8988T (cell line): ENCODE measurements around the gene DPP4.

Source experiments
- DNase-seq: peaks from one replicate; pipeline ENCODE4 v3.0.0; 2011

Gene DPP4

DNA sequence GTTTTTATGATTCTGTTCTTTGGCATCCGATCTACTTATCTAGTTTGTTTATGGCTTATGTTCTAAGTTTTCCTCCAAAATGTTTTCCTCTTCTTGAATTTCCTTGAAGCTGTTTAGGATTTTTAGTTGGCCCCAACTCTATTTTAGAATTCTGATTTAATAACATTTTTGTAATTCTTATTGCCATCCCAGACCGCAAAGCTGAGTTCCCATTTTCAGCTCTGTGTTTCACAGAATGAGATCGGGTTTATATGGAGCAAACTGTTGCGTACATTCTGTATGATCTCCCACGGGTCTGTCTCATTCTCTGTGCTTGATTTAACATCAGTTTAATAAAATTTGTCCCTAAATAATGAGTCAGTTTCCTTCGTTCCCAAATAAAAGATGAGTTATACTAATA is 59.3 kb downstream of the DPP4 start:
- DNase-seq: no peak

DNA sequence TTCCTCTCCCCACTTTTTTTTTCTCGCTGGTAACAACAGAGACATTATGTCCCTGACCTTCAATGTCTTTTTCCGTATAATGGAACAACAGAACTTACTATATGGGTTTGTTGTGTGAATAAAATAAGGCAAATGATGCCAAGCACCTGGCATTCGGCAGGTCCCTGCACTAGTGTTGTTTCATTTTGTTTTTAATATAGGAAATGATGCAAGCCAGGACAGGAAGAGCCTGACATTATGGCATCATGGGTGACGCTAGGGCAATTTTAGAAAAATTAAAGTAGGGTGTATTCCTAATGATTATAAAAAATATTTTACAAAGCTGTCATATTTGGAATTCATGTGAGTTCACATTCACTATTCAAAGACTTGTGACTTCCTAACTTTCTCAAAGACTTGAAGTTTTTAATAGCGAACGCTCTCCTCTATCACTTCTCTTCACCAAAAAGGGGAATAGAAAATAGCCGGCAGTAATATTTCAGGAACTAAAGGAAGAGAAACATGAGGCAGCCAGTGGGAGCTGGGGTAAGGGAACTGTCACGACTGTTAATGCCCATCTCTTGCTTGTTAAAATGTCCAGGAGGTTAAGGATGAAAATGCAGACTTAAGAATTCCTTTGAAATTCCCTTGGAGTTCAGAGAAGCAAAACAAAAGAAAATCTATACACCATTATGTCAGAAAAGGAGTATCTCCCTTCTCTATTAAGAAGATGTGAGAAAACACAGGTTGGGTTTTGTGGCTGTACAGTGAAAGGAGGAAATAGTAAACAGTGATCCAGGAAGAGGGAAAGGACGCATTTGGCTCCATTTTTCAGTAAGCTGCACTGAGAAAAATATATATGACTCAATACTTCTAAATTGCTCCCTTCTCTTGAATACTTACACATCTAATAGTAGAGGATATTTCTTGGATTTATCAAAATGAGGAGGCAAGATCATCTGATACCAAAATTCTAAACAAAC is 60.2 kb downstream of the DPP4 start:
- no peak for DNase-seq

DNA sequence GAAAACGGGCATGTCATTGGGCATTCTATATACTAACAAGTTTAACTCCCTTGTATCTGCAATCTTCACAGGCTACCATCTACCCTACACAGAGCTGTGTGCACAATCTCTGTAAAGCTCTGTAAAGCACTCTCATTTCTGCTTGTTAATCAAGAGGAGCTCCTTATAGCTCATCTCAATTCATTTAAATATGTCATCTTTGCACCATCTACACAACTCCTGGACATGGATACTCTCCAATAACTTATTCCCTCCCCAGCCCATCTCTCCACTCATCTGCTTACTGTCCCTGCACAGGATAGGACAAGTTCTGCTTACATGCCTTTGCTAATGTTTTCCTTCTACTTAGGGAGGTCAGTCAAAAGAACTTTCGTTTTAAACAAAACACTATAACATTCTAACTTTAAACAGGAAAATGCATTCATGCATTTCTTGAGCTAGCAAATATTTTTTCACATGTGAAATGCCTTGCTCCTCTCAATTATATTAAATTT is 61.4 kb downstream of the DPP4 start:
- DNase-seq: no peak

DNA sequence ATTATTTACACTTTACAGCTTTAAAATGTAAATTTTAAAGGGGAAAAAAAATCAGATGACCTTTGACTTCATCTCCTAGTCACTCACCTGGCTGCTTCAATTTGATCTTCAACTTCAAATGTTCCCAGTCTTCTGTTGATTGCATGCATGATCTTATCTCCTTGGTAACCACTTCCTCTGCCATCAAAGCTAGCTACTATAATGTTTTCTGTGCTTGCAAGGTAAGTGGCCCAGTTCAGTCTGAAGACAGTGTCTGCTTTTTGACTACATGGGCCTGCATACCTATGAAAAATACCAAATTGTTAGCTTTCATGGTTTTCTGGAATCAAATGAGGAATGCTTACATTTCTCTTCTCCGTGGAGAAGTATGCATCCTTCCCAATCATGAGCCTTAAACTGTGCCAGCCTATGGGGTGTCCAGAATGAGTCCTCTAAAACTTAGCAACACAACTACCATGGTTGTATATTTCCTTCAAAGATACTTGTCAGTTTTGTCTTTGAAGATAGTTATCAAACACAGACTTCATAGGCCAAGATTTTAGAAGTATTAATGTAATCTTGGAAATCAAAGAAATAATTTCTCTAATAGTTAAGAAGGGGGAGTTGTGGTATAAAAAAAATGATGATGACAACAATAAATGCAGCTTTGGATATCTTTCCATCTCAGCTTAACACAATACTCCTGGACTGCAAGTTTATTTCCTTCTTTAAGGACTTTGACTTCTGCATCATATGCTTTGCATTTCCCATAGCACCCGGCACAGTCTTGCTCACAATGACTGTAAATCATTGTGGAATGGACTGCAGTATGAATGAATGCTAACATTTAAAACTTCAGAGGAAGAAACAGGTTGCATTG is 62.1 kb downstream of the DPP4 start:
- no peak for DNase-seq

DNA sequence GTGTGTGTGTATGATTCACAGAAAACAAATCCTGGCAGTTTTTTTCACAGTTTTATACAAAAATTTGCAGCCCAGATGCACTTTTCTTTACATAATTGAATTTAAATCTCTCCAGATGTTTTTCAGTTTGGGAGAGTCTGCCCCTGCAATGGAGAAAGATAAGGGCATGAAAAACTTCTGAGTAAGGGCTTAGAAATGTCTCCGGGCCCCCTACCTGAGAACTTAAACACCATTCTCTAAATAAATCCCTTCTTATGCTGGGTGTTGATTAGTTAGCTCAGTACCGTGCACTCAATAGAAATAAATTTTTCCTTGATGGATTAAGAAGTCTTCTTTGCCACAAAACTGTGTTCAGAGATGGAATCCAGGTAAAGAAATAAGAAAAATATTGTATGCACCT is 64.5 kb downstream of the DPP4 start:
- DNase-seq: no peak

DNA sequence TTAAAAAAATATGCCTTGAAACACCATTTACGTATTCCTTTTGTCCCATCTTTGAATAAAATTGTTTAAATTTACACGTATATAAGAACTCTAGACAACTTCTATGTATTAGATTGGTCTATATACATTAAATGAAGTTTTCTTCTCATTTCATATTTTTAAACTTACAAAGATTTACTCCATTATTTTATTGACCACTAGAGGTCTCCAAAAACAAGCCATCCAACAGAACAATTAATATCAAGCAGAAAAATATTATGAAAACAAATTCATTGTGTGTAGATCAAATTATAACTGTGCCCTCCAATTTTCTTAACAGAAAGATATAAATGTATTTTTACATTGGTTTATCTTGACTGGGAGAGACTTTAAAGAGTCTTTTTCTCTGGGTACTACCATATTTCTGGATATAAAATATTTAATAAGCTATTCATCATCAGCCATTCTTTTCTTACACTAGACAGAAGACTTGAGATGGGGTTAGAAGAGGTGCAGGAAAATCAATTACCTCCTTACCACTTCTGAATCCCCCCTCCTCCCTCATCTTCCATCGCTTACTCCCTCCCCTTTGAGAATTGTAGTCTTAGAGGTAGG is 66.5 kb downstream of the DPP4 start:
- DNase-seq: no peak

DNA sequence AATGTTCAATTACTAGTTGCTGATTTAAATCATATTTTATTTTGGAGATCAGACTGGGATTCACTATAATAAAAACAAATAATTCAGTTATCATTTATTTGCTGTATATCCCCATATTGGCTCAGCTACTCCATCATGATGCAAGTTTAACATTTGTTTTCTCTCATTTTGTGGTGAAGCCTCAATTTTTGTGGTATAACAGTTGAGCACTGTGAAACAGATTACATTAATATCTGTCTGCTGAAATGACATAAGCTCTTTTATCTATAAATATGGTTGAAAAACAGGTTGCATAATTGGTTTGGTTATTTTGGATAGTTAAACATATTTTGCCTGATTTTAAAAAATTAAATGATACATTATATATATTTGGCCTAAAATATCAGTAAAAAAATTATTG is 67.7 kb downstream of the DPP4 start:
- no peak for DNase-seq

DNA sequence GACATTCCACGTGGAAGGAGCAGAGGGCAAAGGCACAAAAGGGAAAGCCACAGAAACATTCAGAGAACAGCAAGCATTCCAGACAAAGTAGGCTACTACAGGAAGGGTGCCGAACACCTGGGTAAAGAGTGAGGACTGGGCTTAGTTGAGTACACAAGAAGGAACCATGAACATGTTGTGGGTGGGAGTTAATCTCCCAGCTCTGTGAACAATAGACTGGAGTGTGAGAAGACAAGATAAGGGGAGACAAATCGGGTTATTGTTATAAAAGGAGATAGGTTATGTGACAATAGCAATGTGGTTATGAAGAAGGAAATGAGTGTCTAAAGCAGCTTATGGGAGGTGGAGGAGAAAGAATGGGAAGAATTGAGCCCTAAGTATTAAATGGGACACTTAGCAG is 70.0 kb downstream of the DPP4 start:
- DNase-seq: no peak

DNA sequence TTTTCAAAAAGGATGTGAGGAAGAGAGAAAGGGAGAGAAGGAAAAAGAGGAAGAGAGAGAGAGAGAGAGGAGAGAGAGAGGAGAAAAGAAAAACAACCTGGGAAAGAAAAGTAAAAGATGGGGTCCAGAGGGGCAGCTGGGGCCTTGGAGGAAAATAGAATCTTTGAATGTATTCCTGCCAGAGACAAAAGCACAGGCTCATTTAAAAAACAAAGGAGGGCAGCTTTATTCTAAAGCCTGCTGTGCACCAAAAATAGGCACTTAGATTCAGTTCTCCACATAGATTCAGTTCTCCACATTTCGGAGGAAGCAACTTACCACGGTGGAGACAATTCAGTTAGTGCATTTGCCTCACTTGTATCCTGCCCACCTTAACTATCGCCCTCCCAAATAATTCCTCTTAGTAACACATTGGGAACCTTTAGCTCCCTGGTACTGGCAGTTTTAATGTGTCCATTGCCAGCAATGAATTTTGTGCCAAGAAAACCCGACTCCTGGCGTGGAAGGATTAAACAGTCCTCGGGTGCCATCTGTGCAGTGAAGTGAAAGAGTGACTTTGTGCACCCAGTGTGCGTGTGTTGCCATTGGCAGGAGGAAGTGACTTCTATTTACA is 71.3 kb downstream of the DPP4 start:
- DNase-seq: no peak

DNA sequence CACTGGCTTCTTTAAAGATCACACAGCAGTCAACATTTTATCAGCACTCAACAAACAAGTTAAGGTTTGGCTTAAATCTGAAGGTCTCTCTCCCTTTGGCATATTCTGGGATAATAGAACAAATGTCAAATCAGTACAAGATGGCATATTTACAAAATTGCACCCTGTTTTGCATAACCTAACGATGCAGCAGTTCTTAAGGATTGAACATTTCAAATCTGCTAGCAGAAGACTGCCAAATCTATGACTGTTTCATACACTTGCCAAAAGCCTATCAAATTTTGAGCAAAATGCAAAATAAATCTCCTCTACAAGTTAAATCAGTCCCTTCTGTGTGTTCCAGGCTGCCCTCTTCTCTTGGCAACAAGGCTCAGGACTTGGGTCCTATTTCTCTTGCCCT is 73.6 kb downstream of the DPP4 start:
- DNase-seq: no peak

DNA sequence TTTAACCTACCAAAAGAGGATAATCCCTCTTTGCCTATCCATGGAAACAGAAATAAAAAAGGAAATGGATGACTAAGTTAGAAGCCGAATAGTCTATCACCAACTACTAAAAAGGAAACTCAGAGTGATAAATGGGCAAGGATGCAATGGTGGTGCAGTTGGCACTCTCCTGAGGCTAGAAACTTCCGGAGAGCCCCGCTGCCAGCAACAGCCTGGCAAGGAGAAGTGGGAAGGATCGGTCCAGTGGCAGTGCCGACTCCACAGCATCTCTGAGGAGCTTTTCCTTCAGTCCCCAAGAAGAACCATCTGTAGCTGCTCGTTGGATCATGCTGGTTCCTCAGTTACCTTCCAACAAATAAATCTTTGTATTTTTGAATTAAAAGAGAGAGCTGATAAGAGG is 74.7 kb downstream of the DPP4 start:
- no peak for DNase-seq

DNA sequence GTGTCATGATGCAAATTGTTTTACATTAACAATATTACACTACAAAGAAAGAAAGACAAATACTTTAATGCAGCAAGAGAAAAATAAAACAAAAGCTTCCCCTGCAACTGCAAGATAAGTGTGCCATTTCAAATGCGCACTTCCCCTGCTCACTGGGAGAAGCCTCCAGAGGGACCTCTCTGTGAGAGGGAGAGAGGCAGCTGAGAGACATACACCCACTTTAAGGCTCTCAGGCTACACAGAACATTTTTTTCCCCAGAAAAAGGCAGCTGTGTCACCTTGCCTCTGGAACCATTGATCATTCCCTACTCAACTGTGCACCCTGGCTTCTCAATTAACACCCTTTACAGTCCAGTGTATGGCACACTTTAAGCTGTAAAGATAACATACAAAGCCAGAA is 75.2 kb downstream of the DPP4 start:
- DNase-seq: no peak

DNA sequence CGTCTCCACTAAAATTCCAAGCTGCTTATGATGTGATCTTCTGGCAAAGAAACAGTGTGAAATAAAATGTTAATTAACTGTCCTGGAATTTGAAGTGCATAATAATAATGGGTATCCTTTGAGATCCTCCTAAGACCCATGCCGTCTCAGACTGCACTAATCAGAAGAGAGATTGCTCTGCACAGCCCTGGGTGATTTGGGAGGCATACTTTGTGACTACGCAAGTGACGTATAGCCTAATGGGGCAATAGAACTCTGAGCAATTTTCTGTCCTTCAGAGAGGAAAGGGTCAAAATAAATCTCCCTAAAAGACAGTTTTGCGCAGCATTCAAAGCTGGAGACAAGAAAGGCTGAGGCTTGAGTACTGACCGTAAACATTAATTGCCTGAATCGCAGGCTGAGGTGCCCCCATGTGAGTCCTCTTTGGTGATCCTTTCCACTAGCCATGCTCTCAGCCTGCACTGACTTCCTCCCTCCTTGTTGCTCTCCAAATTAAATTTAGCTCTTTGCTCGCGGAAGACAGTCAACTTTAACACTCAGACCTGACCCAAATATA is 76.0 kb downstream of the DPP4 start:
- DNase-seq: no peak

DNA sequence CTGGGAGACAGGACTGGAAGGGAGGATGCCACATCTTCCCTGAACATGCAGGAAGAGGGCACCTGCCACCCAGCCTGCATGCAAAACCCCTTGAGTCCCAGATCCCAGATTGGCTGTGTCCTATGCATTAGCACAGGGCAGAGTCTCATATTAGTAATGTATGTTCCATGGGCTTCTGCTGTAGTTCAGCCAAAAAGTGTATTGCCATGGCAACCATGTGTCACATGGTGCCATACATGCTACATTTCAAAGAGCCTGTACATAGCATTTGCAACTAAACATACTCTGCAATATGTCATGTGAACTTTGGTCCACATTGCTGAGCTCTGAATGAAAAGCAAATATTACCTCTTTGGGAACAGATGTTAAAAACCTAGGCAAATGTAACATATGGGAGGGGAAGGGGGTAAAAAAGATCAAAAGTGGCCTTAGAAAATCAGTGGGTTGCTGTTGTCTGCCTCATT is 78.4 kb downstream of the DPP4 start:
- DNase-seq: no peak

DNA sequence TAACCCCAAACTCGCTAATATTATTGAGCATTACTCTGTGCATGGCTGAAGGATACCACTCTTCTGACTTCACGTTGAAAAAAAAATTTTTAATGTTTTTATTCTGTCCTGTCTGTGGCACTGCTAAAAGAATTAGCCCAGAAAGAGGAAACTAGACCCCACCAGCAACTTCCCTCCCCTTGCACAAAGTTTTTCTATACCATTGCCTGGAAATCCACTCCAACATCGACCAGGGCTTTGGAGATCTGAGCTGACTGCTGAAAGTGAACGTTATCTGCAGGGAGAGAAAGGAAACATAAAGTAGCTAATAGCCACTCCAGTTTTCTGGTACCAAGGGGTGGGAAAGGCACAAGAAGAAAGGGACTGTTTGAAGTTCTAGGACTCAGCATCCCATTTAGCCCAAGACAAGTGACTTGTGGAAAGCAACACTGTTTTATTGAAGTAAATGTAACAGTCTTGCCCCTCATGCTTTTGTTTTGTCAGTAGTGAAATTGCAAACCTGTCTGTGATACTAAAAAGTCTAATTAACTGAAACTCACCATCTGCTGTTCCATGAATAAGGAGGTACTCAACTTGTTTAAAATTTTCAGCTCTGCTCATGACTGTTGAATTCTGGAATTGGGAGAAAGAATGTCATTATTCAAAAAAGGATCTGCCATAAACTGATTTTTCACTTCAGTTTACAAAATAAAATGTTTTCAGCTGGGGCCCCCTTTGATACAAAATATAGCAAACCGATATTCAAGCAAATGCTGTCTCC is 79.1 kb downstream of the DPP4 start:
- no peak for DNase-seq

DNA sequence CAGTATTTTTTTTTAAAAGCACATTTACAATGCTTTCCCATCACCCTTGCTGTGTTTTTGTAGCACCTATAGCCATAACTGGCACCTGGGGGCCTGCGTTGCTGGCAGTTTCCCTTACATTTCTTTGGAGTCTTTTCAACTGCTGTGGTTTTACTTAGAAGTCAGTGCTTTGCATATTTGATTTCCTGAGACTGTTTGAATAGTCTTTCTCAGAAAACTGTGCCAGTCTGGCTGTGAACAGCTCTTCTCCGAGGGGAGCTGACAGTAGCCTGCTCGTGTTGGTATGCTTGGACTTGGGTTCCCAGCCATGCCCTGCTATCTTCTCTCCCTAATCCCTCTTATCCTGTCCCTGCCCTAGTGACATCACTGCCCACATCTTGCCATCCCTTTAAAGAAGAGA is 81.5 kb downstream of the DPP4 start:
- DNase-seq: no peak

DNA sequence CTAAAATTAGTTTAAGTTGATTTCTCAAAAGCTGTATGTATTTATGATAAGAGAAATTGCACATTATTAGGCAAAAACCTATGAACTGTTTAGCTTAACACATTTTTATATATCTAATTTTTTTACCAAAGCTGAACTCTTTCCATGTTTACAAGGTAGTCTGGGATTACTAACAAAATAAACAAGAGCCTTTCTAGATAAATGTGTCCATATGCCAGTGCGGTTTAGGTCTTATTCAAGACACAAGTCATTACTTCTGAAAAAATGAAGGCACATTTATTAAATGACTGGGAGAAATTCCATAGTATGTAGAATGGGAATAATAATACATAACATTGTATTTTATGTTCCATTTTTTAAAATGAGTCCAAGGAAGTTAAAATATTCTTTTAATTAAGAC is 82.0 kb downstream of the DPP4 start:
- no peak for DNase-seq

DNA sequence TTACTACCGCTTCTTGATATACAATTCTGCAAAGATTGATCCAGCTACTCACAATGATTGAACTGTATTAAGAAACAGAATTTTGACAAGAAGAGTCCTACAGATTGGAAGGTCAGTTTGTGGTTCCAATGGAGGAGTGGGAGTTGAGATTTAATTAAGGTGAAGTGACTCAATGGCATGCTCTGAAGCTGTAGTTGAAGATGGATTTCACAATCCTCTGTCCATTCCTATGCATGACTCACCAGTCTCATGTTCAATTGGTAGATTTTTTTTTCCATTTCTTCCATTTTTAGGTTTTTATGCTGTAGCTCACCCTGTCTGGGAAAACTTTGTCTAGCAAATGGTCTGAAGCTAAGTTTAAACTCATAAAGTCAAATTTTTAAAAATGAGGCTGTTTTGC is 83.3 kb downstream of the DPP4 start:
- no peak for DNase-seq

DNA sequence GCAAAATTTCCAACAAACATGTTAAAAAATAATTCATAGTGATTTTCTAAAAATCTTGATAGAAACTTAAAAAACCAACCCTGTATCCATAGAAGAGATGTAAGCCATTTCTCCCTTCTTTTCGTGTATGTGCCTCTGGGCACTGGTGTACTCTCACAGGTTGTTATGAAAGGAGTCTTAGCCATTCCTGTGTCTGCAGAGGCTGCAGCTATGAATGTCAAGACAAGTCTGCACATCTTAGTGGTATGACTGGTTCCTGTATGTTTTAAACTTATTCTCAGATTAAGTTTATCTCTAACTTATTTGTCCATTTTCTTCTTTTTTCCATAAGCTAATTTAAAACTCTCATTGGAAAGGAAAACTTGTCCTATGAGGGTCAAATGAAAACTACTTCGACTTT is 84.0 kb downstream of the DPP4 start:
- no peak for DNase-seq

DNA sequence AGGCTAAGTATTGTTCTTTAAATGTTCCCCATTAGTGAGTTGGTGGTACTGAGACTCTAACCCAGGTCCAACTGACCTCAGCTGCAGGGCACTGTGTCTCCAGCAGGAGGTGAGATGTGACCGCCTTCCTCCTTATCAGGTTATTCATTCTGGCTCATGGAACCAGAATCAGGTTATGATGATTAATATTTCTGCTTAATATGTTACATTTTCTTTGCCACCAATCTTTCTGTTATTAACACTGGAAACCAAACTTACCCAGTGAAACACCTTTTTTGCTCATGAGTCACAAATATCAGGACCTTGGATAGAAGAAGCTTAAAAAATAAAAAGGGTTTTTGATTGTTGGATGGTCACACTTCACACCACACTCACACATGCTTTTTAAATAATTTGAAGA is 85.4 kb downstream of the DPP4 start:
- DNase-seq: no peak

DNA sequence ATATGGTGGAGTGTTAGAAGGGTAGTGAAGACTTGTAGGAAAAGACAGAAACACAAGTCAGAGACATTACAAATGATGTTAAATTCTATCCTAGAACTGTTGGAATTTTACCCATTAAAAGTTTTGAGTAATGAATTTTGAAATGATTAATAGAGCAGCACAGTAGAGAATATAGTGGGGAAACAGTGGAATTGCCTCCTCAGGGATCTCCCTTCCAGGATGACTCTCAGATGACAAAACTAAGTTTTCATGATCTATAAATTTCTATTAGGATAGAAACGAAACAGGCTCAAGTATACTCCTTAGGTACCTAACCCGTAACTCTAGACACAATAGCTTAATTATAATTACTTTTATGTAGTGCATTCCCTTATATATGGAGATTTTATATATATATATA is 86.7 kb downstream of the DPP4 start:
- DNase-seq: no peak

DNA sequence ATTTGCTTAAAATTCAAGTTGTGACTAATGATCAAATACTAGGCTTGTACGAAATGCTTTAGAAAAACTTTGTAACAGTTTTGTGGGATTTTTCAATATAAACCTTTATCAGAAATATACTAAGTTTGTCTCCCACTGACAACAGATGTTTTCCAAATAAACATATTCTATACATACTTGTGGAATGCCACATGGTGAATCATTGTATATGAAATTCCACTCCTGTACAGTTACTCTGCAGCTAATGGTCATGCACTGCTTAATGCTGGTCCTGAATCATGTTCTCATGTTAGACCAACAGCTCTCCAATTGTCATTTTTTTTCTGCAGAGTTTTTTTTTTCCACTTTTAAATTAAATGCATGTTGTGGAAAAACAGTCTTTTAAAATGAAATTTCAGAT is 90.1 kb downstream of the DPP4 start:
- no peak for DNase-seq
